Measurements from ENCODE around the gene ITGB8. TPM values are rescaled to one million over a fixed set of nuclear protein-coding genes. Genes with fewer than 3 reads are reported as not detected.

The ITGB8 gene
- total RNA-seq, 1 experiment from 2014 or later, result 1.9 TPM

DNA sequence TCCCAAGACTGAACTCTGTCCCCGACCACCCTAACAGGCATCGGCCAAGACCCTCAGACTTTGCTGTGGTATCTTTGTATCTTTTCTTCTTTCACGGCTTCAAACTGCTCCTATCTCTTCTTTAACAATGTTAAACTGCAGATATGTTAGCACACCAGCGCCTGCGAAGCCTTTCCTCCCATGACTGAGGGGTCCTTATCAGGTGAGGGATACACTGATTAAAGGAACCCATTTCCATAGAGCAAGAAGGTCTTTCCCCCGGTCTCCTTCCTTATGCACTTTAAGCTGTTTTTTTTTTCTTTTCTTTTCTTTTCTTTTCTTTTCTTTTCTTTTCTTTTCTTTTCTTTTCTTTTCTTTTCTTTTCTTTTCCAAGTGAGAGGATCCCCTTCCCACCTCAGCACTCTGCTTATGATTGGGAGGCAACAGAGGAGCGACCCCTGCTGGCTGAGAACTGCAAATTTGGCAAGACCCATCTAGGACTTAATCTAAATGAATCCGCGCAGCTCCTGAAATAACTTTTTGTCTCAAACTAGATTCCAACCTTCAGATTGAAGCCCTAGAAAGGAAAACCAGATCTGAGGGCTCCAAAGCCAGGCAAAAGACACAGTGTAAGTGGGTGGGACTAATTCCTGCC lies 109.9 kb downstream of the ITGB8 start:
- no peak overlapping the region for H3K27ac Mint-ChIP-seq
- no peaks in the 10 kb centered on the region for H3K36me3 Mint-ChIP-seq
- TF ChIP-seq, protein P1, sequence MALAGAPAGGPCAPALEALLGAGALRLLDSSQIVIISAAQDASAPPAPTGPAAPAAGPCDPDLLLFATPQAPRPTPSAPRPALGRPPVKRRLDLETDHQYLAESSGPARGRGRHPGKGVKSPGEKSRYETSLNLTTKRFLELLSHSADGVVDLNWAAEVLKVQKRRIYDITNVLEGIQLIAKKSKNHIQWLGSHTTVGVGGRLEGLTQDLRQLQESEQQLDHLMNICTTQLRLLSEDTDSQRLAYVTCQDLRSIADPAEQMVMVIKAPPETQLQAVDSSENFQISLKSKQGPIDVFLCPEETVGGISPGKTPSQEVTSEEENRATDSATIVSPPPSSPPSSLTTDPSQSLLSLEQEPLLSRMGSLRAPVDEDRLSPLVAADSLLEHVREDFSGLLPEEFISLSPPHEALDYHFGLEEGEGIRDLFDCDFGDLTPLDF (CRISPR knock-in tag; IDR thresholded peaks at IDR 0.05), result no peak
- TF ChIP-seq, protein P2, sequence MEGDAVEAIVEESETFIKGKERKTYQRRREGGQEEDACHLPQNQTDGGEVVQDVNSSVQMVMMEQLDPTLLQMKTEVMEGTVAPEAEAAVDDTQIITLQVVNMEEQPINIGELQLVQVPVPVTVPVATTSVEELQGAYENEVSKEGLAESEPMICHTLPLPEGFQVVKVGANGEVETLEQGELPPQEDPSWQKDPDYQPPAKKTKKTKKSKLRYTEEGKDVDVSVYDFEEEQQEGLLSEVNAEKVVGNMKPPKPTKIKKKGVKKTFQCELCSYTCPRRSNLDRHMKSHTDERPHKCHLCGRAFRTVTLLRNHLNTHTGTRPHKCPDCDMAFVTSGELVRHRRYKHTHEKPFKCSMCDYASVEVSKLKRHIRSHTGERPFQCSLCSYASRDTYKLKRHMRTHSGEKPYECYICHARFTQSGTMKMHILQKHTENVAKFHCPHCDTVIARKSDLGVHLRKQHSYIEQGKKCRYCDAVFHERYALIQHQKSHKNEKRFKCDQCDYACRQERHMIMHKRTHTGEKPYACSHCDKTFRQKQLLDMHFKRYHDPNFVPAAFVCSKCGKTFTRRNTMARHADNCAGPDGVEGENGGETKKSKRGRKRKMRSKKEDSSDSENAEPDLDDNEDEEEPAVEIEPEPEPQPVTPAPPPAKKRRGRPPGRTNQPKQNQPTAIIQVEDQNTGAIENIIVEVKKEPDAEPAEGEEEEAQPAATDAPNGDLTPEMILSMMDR (IDR thresholded peaks at IDR 0.05), result peak; percentile 59
- H3K4me1 Mint-ChIP-seq, result peaks cover 9% of the 10 kb centered on the region
- CTCF ChIA-PET, result interaction anchor here (0.8 to 1.9 kb wide), 18 partner anchors 9 to 732 kb away, joined by 3 to 12 read pairs (median 4); partner anchors contain the start of gene POLR1F
- H3K27me3 Mint-ChIP-seq (ENCODE audit: low read depth), result no peaks in the 10 kb centered on the region
- DNase-seq (ENCODE audit: low spot score), result peak; percentile 81
- POLR2A ChIA-PET, result interaction anchor here (1.2 kb wide), 1 partner anchor 9 kb away, joined by 3 read pairs; no protein-coding TSS in a partner anchor
- peaks cover 5% of the 10 kb centered on the region; the same call in 1 of the 2 replicates for H3K9me3 Mint-ChIP-seq
- H3K4me3 Mint-ChIP-seq, result no peak overlapping the region
- peak; percentile 76 for ATAC-seq

DNA sequence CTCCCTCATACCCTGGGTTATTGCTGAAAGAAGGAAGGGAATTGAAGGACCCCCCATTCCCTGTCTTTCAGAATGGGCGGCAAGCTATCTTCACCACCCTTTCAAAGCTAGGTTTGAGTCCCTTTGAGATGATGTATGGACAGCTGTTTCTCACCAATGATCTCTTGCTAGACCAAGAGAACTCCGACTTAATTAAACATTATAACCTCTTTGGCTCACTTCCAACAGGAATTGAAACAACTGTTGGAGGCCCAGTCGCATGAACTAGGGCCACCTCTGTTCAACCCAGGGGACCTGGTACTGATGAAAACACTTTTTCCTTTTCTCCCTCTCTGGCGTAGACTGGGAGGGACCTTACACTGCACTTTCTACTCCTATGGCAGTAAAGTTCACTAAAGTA lies 110.6 kb downstream of the ITGB8 start:
- no peaks in the 10 kb centered on the region for H3K36me3 Mint-ChIP-seq
- ChIA-PET CTCF (interaction anchor here (0.9 to 1.9 kb wide), 11 partner anchors 8 to 733 kb away, joined by 3 to 12 read pairs (median 4); partner anchors contain the start of gene POLR1F), POLR2A (interaction anchor here (1.2 kb wide), 1 partner anchor 9 kb away, joined by 3 read pairs; no protein-coding TSS in a partner anchor)
- H3K4me3 Mint-ChIP-seq, result no peak overlapping the region
- ATAC-seq (no peak), DNase-seq (ENCODE audit: low spot score) (no peak)
- TF ChIP-seq NR3C1 (CRISPR knock-in tag; conservative IDR thresholded peaks at IDR 0.05; ENCODE audit: low read depth) (no peak), ZNF121 (CRISPR knock-in tag; IDR thresholded peaks at IDR 0.05) (no peak), NFE2L1 (CRISPR knock-in tag; IDR thresholded peaks at IDR 0.05) (no peak), ZNF671 (CRISPR knock-in tag; IDR thresholded peaks at IDR 0.05) (no peak), ATF1 (CRISPR knock-in tag; IDR thresholded peaks at IDR 0.05) (no peak)
- TF ChIP-seq, protein P3, sequence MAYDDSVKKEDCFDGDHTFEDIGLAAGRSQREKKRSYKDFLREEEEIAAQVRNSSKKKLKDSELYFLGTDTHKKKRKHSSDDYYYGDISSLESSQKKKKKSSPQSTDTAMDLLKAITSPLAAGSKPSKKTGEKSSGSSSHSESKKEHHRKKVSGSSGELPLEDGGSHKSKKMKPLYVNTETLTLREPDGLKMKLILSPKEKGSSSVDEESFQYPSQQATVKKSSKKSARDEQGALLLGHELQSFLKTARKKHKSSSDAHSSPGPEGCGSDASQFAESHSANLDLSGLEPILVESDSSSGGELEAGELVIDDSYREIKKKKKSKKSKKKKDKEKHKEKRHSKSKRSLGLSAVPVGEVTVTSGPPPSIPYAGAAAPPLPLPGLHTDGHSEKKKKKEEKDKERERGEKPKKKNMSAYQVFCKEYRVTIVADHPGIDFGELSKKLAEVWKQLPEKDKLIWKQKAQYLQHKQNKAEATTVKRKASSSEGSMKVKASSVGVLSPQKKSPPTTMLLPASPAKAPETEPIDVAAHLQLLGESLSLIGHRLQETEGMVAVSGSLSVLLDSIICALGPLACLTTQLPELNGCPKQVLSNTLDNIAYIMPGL (CRISPR knock-in tag; IDR thresholded peaks at IDR 0.05), result no peak
- TF ChIP-seq, protein P1 (CRISPR knock-in tag; IDR thresholded peaks at IDR 0.05), result no peak
- TF ChIP-seq, protein P4, sequence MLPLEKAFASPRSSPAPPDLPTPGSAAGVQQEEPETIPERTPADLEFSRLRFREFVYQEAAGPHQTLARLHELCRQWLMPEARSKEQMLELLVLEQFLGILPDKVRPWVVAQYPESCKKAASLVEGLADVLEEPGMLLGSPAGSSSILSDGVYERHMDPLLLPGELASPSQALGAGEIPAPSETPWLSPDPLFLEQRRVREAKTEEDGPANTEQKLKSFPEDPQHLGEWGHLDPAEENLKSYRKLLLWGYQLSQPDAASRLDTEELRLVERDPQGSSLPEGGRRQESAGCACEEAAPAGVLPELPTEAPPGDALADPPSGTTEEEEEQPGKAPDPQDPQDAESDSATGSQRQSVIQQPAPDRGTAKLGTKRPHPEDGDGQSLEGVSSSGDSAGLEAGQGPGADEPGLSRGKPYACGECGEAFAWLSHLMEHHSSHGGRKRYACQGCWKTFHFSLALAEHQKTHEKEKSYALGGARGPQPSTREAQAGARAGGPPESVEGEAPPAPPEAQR (CRISPR knock-in tag; IDR thresholded peaks at IDR 0.05), result no peak
- TF ChIP-seq, protein P5, sequence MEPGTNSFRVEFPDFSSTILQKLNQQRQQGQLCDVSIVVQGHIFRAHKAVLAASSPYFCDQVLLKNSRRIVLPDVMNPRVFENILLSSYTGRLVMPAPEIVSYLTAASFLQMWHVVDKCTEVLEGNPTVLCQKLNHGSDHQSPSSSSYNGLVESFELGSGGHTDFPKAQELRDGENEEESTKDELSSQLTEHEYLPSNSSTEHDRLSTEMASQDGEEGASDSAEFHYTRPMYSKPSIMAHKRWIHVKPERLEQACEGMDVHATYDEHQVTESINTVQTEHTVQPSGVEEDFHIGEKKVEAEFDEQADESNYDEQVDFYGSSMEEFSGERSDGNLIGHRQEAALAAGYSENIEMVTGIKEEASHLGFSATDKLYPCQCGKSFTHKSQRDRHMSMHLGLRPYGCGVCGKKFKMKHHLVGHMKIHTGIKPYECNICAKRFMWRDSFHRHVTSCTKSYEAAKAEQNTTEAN (CRISPR knock-in tag; IDR thresholded peaks at IDR 0.05), result no peak
- H3K4me1 Mint-ChIP-seq, result peaks cover 9% of the 10 kb centered on the region
- H3K27ac Mint-ChIP-seq, result no peak overlapping the region
- peaks cover 5% of the 10 kb centered on the region; the same call in 1 of the 2 replicates for H3K9me3 Mint-ChIP-seq
- H3K27me3 Mint-ChIP-seq (ENCODE audit: low read depth), result no peaks in the 10 kb centered on the region

DNA sequence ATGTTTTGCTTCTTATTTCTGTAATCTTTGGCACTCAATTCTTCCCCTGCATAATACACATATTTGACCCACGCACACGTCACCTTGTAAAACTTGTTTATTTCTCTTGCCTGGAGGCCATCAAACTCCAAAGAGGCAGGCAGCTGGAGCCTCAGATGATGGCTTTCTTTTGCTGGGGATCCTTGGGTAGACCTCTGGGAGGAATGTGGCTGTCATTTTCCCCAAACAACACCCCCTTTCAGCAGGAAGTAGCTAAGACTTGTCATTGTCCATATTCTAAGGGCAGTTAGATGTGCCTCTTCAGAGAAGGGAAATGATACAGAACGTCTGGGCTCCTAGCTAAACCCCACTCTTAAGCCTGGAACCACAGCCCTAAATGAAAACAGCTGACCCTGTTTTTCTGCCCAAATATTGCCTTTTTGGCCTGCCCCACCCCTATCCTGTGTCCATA lies 111.3 kb downstream of the ITGB8 start:
- ATAC-seq (no peak), DNase-seq (ENCODE audit: low spot score) (no peak)
- POLR2A ChIA-PET, result no interaction called here
- Mint-ChIP-seq H3K36me3 (no peaks in the 10 kb centered on the region), H3K27me3 (ENCODE audit: low read depth) (no peaks in the 10 kb centered on the region), H3K9me3 (peaks cover 5% of the 10 kb centered on the region; the same call in 1 of the 2 replicates), H3K4me3 (no peak overlapping the region), H3K27ac (no peak overlapping the region), H3K4me1 (peaks cover 9% of the 10 kb centered on the region)
- CTCF ChIA-PET, result interaction anchor here (1.7 kb wide), 1 partner anchor 9 kb away, joined by 5 read pairs; no protein-coding TSS in a partner anchor
- TF ChIP-seq, protein P6, sequence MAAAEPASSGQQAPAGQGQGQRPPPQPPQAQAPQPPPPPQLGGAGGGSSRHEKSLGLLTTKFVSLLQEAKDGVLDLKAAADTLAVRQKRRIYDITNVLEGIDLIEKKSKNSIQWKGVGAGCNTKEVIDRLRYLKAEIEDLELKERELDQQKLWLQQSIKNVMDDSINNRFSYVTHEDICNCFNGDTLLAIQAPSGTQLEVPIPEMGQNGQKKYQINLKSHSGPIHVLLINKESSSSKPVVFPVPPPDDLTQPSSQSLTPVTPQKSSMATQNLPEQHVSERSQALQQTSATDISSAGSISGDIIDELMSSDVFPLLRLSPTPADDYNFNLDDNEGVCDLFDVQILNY (CRISPR knock-in tag; IDR thresholded peaks at IDR 0.05), result no peak
- TF ChIP-seq TEAD1 (CRISPR knock-in tag; IDR thresholded peaks at IDR 0.05), result no peak
- no peak for TF ChIP-seq TEAD4 (CRISPR knock-in tag; IDR thresholded peaks at IDR 0.05)
- TF ChIP-seq, protein P7, sequence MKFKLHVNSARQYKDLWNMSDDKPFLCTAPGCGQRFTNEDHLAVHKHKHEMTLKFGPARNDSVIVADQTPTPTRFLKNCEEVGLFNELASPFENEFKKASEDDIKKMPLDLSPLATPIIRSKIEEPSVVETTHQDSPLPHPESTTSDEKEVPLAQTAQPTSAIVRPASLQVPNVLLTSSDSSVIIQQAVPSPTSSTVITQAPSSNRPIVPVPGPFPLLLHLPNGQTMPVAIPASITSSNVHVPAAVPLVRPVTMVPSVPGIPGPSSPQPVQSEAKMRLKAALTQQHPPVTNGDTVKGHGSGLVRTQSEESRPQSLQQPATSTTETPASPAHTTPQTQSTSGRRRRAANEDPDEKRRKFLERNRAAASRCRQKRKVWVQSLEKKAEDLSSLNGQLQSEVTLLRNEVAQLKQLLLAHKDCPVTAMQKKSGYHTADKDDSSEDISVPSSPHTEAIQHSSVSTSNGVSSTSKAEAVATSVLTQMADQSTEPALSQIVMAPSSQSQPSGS (CRISPR knock-in tag; IDR thresholded peaks at IDR 0.05; ENCODE audit: borderline replicate concordance, low read depth), result no peak
- no peak for TF ChIP-seq GRHL2 (CRISPR knock-in tag; IDR thresholded peaks at IDR 0.05; ENCODE audit: insufficient replicate concordance, severe bottlenecking)
- no peak for TF ChIP-seq TP53 (CRISPR knock-in tag; IDR thresholded peaks at IDR 0.05)
- no peak for TF ChIP-seq CBFB (CRISPR knock-in tag; IDR thresholded peaks at IDR 0.05; ENCODE audit: low read depth)
- TF ChIP-seq, protein P8, sequence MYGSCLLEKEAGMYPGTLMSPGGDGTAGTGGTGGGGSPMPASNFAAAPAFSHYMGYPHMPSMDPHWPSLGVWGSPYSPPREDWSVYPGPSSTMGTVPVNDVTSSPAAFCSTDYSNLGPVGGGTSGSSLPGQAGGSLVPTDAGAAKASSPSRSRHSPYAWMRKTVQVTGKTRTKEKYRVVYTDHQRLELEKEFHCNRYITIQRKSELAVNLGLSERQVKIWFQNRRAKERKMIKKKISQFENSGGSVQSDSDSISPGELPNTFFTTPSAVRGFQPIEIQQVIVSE (CRISPR knock-in tag; IDR thresholded peaks at IDR 0.05; ENCODE audit: borderline replicate concordance), result no peak
